Measurements from ENCODE around the gene TTC39C.

DNA sequence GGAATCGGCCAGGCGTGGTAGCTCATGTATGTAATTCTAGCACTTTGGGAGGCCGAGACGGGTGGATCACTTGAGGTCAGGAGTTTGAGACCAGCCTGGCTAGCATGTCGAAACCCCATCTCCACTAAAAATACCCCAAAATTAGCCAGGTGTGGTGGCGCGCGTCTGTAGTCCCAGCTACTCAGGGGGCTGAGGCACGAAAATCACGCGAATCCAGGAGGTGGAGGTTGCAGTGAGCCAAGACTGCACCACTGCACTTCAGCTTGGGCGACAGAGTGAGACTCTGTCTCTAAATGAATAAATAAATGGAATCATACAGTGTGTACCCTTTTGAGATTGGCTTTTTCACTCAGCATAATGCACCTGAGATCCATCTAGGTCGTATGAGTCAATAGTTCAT is 19.4 kb upstream of the TTC39C start:
- TF ChIP-seq, protein P1, sequence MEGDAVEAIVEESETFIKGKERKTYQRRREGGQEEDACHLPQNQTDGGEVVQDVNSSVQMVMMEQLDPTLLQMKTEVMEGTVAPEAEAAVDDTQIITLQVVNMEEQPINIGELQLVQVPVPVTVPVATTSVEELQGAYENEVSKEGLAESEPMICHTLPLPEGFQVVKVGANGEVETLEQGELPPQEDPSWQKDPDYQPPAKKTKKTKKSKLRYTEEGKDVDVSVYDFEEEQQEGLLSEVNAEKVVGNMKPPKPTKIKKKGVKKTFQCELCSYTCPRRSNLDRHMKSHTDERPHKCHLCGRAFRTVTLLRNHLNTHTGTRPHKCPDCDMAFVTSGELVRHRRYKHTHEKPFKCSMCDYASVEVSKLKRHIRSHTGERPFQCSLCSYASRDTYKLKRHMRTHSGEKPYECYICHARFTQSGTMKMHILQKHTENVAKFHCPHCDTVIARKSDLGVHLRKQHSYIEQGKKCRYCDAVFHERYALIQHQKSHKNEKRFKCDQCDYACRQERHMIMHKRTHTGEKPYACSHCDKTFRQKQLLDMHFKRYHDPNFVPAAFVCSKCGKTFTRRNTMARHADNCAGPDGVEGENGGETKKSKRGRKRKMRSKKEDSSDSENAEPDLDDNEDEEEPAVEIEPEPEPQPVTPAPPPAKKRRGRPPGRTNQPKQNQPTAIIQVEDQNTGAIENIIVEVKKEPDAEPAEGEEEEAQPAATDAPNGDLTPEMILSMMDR (IDR thresholded peaks at IDR 0.05), result no peak
- no peak for TF ChIP-seq POLR2A (IDR thresholded peaks at IDR 0.05)
